AG09309 (cell line): ENCODE measurements around the gene C1orf174.

Experiments used
- DNase-seq: peaks from one replicate; pipeline ENCODE4 v3.0.0-alpha.2; 2010; ENCODE audit warnings: low read depth
- H3K4me3 ChIP-seq: 2 replicates; pipeline ENCODE4 v1.5.1; 2011; ENCODE audit warnings: mild to moderate bottlenecking, low read depth, low read length, moderate library complexity; ENCODE audit not compliant: control insufficient read depth
- TF ChIP-seq, protein P1 (sequence below): IDR thresholded peaks from 2 replicates; pipeline ENCODE4 v1.5.1; 2011; ENCODE audit warnings: mild to moderate bottlenecking, low read depth, low read length, inconsistent platforms; ENCODE audit not compliant: insufficient read depth, control insufficient read depth; ENCODE audit errors: missing control alignments

C1orf174 gene

DNA sequence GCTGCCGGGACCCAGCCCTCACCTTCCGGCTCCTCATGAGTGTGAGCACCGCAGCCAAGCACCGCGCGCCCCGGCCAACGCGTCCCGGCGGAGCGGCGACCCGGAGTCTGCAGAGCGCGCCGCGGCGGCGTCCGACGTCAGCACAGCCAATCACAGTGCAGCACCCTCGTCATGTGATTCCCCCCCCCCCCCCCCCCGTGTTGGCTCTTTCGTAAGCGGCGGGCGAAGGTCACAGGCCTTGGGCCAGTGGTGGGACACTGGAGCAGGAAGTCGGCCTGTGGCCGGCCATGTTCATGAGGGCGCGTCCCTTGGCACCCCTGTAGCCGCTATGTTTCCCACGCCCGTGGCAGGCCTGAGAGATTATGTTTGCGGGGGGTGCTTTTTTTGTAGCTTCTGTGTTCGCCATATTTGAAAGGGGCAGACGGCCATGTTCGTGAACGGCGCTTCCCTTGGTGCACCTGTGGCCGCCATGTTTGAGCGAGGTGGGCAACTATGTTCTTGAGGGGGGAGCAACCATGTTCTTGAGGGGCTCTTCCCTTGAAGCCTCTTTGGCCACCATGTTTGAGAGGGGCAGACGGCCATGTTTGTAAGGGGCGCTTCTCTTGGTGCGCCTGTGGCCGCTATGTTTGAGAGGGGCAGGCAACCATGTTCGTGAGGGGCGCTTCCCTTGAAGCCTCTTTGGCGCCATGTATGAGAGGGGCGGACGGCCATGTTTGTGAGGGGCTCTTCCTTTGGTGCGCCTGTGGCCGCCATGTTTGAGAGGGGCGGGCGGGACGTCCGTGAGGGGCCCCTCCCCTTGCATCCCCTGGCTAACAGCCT lies at the start of gene C1orf174:
Gene C1orf174, minus strand, starts transcription at position 123 of the 819 bp plus-strand sequence. Its CDS starts 86 bp downstream, at position 37.
- peak within 1 kb of the TSS; percentile 83 for H3K4me3 ChIP-seq
- TF ChIP-seq, protein P1, sequence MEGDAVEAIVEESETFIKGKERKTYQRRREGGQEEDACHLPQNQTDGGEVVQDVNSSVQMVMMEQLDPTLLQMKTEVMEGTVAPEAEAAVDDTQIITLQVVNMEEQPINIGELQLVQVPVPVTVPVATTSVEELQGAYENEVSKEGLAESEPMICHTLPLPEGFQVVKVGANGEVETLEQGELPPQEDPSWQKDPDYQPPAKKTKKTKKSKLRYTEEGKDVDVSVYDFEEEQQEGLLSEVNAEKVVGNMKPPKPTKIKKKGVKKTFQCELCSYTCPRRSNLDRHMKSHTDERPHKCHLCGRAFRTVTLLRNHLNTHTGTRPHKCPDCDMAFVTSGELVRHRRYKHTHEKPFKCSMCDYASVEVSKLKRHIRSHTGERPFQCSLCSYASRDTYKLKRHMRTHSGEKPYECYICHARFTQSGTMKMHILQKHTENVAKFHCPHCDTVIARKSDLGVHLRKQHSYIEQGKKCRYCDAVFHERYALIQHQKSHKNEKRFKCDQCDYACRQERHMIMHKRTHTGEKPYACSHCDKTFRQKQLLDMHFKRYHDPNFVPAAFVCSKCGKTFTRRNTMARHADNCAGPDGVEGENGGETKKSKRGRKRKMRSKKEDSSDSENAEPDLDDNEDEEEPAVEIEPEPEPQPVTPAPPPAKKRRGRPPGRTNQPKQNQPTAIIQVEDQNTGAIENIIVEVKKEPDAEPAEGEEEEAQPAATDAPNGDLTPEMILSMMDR = no peak
- peak; percentile 94 for DNase-seq

DNA sequence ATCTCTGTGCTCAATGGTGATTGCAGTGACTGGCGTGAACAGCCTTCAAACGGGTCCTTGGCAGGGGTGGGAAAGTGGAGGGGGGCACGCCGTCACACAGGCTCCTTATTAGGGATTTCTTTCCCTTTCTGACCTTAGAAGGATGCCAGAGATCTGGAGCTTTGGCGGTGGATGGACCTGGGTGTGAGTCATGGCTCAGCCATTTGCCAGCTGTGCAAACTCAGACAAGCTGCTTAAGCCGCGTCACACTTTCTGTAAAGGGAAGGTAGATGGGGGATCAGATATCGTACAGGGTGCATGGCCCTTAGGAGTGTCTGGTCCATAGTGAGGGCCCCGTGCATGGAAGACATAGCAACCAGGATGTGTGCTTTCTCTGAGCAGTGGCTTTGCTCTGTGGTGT lies 48.3 kb upstream of the C1orf174 start:
- H3K4me3 ChIP-seq = no peak overlapping the region
- no peak for DNase-seq
- TF ChIP-seq, protein P1 = no peak

DNA sequence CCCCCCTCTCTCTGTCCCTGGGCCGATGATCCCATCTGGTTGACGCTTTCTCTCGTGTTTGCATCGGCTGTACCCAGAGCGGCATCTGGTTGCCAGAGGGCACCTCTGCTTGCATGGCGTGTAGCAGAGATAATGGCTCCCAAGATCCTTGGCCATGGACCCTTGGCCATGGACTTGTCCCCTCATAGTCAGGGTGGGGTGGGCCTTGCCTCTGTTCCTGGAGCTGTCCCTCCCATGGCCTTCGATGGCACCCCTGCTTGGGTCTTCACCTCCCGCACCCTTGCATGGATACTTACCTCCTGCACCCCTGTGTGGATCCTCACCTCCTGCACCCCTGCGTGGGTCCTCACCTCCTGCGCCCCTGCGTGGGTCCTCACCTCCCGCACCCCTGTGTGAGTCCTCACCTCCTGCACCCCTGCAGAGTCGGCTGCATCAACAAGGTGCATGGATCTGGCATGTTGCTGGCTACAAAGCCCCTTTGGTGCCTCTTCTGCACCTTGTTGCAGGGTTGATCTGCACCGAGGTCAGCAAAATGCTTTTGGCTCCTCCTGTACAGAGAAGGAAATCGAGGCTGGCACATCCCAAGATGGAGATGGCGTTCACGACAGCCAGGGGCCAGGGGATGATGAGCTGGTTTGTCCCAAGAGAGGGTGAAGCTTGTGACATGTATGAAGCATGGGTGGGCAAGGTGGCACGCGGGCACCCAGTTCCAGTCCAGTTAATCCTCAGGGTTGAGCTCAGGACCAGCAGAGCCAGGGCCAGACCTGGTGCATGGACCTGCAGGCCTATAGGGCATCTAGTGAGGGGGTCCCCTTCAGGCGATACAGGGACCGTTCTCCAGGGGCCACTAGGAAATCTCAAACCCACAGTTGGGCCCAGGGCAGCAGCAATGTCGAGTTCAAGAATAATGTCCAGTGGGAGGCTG lies 46.1 kb upstream of the C1orf174 start:
- H3K4me3 ChIP-seq = no peak overlapping the region
- TF ChIP-seq, protein P1 = no peak
- no peak for DNase-seq

DNA sequence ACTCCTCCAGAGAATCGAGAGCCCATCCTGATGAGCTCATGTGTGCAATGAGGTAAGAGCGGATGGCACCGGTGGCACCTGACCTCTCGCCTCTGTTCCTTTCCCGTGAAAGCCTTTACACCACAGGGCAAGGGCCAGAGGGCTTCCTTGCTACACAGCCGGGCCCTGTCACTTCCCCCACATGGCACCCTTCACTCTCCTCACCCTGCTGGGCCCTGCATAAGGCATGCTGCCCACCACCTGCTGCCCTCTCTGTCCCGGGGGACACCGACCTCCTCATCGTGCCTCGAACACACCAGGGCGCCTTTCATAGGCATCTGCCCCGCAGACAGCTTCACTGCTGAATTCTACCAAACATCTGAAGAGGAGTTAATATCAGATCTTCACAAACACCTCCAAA lies 45.1 kb upstream of the C1orf174 start:
- H3K4me3 ChIP-seq = no peak overlapping the region
- TF ChIP-seq, protein P1 = no peak
- no peak for DNase-seq

DNA sequence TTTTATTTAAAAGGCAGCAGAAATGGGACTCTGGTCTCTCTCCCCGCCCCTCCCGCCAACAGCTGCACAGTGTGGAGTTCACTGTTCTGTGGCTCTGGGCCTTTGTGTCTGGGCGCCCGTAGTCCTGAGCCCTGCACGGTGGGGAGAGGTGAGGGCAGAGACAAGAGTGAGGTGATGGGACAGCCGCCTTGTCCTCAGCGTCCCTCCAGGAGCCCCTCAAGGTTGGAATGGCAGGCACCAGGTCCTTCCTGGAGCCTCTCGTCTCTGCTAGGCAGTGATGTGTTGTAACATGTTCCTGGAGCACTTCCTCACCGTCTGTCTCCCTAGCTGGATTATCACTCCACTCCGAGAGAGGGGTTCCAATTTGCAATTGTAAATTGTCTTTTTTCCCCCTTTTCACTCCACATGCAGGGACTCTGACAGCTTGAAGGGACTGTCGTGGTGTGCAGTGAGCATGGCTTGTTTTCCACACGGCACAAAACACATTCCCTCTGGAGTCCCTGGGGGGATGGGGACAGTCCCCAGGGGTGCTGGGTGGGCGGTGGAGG lies 44.6 kb upstream of the C1orf174 start:
- no peak overlapping the region for H3K4me3 ChIP-seq
- no peak for DNase-seq
- TF ChIP-seq, protein P1 = no peak

DNA sequence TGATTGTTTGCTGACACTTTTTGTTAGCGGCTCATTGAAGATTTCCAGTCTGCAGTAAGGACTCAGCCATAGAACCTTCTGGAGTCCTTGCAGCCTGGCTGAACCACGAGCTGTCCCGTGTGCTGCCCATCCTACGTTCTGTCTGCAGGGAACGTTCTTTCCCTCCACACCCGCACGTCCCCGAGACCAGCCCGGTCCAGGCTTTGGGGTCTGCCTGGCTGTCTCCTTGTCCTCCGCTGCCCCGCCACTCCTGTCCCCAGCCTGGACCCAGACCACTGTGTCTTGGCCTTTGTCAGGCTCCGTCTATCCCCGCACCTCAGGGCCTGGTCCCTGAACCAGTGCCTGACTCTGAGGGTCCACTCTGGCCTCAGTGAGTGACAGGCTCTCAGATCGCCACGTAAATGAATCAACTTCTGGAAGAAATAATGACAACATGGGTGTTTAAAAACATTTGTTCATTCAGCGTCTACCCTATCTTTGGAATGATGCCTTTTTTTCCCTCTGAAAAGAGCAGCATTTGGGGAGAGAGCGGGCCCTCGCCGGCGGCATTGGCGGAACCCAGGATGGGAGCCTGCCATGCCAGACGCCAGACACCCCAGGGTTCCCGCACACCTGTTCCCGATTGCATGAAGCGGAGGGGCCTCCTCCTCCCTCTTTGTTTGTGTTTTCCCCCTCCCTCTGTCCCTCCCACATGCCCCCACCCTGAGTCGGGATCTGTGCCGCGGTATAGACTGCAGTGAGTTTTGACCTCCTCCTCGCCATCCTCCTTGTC lies 43.9 kb upstream of the C1orf174 start:
- no peak for DNase-seq
- TF ChIP-seq, protein P1 = no peak
- H3K4me3 ChIP-seq = no peak overlapping the region
